Medulla oblongata (tissue), 1 donor: ENCODE data around the gene TNRC6B.
"Not testable (repeated sequence)": the region's sequence is repeated elsewhere in the genome, so short reads cannot be mapped to it uniquely, and the experiment has no call there.

Experiments
- DNase-seq: peaks from one replicate; pipeline ENCODE4 v3.0.0-alpha.2; 2015; ENCODE audit errors: extremely low spot score

TNRC6B gene

DNA sequence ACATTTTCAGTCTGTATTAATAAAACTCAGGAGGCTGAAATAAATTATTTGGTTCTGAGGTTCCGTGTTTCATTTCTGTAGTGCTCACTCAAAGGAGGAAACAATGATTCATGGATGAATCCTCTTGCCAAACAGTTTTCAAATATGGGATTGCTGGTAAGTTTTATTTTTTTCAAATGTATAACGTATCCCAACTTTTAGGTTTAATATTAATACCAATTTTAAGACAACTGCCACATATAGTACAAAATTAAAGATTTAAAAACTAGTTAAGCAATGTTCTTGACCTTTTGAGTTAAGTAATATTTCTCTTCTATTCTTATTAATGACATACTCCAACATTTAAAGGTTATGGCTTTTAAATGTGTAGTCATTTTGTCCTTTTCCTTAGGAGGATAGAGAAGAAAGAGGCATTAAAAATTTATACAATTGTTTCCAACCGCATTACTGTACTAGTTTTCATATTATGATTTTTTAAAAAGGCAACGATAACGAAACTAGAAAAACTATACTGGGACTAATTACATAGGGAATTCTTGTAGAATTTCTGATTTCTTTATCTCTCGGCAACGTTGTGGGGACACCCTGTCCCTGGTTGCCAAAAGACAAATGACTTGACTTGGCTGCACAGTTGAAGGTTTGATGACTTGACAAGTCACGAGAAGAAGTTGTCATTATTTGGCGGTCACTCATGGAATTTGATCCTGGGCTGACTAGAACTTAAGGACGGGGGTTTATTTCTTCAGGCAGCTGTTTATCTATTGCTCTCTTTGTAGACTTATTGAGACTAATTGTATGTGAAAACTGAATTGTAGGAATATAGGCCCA lies 99.5 kb downstream of the TNRC6B start:
- peak; percentile 18 for DNase-seq

DNA sequence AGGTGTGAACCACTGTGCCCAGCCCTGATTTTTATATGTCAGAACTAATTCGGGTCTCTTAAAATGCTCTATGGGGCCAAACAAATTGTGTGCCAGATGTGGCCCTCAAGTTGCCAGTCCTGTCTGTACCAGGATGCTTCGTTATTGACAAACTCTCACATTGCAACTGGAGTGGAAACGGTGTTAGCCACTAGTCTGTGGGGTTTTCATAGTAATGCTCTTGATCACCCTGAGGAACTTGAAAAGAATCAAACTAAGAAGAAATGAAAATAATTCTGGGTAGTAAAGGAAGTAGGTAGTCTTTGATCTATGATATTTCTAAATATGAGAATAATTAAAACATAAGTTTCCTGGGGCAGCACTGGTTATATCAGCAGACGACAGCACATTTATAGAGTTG lies 101.3 kb downstream of the TNRC6B start:
- DNase-seq, result no peak

DNA sequence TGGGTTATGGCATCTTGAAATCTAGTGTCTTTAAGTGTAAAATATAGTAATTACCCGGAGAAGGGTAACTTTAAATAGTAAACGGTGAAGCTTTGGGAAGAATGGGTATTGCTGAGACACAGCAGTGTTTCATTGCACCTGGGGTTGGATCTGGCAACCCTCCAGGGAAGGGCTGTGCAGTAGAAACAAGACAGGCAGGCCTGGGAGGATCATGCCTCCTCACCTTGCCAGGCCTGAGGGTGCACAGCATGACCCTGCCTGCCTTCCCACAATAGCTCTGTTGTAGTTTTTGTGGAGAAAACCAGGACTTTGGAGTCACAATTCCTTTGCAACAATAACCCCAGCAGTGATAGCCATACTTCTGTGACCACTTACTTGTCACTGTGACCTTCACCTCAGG lies 104.0 kb downstream of the TNRC6B start:
- DNase-seq, result no peak

DNA sequence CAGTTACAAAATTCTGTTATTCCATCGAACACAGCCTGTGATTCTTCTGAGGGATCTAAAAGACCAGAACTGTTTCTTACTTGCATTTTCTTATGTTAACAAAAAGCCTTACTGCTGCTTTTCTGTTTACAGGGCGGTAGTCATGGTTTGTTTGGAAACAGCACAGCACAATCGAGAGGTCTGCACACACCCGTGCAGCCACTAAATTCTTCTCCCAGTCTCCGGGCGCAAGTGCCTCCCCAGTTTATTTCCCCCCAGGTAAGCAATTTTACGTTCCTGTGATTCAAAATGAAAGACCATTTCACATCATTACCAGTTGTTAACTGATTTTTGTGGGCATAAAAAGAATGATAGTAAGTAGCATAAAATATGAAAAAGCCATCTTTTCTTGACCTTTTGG lies 107.8 kb downstream of the TNRC6B start:
- DNase-seq, result no peak

DNA sequence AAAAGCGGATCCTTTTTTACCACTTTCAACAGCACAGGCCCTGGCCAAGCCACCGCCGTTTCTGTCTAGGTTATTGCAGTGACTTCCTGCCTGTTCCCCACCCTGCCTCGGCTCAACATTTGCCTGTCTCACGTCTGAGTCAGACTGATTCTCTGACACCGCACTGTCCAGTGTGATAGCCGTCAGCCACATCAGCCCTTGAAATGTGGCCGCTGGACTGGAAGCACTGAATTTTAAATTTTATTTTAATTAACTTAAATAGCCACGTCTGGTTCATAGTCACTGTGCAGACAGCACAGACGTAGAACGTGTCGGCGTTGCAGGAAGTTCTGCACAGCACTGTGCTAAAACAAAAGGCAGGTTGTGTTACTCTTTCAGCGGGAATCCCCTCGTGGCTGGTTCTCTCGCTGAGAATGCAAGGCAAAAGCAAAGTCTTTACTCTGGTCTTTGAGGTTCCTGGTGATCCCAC lies 112.3 kb downstream of the TNRC6B start:
- DNase-seq, result no peak

DNA sequence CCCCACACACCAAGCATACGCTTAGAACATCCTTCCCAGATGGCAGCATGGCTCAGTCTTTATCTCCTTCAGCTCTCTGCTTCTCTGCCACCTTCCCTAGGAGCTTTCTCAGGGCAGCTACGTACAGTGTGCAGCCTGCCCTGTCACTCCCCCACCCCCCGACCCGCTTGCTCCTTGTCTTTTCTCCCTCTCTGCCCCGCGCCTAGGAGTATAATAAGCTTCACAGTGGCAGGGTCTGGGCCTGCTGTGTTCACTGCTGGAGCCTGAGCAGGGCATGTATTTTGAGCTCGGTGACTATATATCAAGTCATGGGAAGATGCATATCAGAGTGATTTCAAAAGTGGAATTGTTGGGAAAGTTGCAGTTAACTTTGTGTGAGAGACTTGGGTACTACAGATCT lies 112.8 kb downstream of the TNRC6B start:
- DNase-seq, result no peak

DNA sequence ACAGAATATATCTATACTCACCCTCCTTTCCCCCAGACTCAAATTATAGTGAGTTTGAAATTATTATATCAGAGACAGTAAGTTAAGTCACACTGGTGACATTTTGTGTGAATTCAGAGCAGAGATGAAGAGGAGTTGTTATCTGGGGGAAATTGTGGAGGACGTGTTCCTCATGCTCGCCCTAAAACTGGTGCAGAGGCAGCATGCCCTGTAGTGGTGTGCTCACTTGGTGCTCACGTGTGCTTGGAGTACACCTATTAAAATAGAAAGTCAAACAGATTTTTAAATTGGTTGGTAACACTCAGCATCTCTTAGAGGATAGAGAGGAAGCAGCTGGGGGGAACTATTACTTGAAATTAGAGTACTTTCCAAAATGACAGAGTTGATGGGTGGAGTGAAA lies 117.0 kb downstream of the TNRC6B start:
- no peak for DNase-seq

DNA sequence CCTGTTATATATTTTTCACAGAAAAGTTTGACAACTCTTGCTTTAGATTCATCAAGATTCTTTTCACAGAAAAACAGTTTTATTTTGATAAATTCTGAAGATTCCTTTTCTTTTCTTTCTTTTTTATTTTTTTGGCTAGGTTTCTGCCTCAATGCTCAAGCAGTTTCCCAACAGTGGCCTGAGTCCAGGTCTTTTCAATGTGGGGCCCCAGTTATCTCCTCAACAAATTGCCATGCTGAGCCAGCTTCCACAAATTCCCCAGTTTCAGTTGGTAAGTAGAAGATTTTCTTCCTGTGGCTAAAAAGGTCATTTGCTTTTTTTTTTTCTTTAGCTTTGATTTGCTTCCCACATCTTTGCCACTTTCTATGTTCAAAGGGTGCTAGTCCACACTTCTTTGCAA lies 122.6 kb downstream of the TNRC6B start:
- DNase-seq, result no peak

DNA sequence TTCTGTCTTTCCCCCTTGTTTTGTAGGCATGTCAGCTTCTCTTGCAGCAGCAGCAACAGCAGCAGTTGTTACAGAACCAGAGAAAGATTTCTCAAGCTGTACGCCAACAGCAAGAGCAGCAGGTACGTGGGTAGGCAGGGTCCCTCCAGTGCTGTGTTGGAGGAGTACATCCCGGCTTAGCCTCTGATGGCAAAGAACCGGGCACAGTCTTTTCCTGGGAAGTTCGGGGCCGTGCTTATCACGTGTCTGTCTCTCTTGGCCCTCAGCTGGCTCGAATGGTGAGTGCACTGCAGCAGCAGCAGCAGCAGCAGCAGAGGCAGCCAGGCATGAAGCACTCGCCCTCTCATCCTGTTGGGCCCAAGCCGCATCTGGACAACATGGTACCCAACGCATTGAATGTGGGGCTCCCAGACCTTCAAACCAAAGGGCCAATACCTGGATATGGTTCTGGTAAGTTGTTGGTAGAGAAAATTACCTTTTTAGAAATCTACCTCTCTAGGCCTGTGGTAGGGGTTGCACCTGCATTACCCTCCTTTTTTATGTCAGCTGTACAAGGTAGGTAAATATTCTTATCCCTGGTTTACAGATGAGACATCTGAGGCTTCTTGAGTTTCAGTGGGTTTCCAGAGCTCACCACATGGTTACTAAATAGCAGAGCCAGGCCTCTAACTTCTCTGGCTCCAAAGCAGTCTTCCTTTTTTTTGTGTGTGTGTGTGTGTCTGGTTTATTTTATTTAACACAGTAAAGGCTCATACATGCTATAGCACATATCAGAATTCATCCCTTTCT lies 123.4 kb downstream of the TNRC6B start:
- no peak for DNase-seq

DNA sequence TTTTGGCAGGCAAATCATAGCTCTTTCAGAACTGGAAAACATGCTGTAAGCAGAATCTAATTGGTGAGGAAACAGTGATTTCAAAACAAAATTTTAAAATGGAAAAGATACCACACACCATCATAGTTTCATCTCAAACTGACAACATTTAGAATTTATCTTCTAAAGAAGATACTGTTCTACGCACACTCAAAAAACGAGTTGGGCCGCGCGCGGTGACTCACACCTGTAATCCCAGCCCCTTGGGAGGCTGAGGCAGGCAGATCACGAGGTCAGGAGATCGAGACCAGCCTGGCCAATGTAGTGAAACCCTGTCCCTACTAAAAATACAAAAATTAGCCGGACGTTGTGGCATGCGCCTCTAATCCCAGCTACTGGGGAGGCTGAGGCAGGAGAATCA lies 124.4 kb downstream of the TNRC6B start:
- DNase-seq, result no peak

DNA sequence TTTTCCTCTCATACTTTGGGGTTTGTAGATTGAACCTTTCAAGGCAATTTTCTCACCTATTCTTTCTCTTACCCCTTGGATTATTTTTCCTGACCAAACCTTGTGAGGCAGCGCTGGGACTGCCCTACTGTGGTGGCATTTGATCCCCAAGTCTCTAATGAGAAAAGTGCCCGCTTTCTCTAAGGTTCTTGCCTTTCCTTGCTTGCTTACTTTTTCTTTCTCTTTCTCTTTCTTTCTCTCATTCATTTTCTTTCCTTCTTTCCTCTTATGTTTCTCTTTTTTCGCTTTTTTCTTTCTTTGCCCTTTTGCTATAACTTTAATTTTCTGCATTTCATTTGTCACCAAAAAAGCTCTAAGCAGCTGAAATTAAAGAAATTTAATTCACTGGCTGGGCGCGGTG lies 127.9 kb downstream of the TNRC6B start:
- no peak for DNase-seq

DNA sequence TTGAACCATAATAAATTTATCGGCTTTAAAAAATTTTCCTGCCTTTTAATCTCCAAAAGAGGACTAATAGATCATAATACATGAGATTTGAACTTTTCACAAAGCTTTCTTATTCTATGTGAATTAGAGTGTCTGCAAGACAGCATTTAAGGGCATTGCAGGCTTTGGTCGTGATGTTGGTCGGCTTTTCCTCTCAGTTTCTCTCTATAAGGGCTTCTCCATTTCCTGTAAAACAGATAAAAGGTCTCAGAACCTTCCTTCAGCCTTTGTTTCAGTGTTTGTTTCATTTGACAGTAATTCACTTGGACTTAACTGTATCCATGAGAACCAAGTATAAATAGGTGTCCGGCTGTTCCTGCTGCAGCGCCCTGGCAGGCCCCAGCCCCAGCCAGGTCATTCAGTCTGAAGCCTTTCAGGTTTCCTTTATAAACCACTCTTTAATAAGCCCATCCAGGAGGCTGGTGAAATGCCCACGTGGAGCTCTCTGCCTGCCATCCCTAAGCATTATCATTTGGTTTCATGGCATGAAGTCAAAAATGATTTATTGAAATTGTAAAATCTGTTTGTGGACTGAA lies 131.4 kb downstream of the TNRC6B start:
- no peak for DNase-seq

DNA sequence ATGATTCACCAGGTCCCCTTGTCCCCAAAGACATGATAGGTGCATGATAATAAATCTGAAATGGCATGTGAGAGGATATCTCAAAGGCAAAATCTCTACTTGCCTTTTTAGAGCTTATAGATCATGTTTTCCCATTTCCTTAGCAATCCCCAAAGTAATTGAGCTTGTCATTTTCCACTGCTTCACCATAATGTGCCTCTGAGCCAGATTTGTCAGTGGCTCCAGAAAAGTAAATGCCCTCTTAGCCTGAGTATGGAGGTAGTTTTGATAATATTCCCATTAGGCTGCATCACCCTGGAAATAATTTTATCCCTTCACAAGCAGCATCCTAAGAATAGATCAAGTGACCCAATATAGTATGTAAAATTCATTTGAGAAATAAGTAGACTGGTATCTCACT lies 131.9 kb downstream of the TNRC6B start:
- DNase-seq, result no peak

DNA sequence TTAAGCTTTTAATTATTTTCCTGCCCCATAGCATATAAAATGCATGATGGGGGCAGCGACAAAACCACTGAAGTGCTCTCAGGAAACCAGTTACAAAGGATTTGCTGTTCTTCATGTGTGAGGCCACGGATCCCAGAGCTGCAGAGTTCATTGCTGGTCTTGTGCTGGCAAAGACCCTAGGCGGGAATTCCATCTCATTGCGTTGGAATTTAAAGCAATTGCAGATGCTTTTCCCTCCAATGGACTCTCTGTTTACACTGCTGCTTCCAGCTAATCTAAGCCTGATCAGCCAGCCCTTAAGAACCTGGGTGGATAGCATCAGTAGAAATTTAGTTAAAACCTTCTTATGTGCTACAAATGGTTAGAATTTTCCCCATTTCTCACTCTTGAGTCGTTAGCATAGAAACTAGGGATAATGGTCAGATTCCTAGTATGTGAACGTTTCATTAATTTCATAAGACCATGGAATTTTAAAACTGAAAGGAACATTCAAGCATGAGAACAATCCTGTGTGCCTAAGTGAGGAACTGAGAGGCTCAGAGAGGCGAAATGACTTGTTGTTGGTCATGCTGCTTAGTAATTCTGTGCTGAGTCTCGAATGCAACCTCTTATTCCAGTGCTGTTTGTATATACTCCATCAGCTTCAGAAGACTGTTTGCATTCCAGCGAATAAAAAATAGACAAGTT lies 132.5 kb downstream of the TNRC6B start:
- DNase-seq, result no peak

DNA sequence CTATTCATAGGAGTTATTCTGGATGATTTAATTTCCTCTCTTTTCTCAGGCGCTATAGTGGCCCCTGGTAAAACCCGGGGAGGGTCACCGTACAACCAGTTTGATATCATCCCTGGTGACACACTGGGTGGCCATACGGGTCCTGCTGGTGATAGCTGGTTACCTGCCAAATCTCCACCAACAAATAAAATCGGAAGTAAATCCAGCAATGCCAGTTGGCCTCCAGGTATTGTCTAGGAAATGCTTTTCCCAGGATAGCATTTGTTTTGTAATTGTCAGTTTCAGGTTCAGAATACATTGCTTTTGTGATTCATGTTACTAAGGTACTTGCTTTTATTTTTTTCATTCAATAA lies 133.0 kb downstream of the TNRC6B start:
- DNase-seq, result no peak

DNA sequence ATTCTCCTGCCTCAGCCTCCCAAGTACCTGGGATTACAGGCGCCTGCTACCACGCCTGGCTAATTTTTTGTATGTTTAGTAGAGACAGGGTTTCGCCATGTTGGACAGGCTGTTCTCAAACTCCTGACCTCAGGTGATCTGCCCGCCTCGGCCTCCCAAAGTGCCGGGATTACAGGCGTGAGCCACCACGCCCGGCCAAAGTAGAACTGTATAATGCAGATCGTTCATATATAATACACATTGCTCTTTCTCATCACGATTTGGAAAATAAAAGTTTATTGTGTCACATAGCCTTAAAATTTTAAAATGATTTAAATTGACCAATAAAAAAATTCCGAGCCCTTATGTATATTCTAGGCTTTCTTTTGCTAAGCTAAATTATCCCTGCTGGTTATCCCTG lies 133.9 kb downstream of the TNRC6B start:
- DNase-seq, result not testable (repeated sequence)

DNA sequence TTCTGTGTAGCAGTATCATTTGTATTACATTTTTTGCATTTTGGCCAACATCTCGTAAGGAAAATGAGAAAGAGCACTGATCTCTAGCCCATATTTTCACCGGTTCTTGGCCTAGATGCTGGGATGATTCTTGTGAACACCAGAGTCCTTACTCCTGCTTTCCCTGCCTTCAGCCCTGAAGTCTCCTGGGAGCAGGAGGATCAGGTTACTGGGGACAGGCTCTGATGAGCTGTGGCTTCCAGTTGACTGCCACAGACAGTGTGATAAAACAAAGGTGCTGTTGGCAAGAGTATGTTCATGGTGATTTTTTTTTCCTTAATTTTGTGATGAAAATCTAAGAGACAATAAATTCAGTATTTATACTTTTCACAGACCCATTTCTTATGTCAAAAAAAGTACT lies 134.3 kb downstream of the TNRC6B start:
- no peak for DNase-seq

DNA sequence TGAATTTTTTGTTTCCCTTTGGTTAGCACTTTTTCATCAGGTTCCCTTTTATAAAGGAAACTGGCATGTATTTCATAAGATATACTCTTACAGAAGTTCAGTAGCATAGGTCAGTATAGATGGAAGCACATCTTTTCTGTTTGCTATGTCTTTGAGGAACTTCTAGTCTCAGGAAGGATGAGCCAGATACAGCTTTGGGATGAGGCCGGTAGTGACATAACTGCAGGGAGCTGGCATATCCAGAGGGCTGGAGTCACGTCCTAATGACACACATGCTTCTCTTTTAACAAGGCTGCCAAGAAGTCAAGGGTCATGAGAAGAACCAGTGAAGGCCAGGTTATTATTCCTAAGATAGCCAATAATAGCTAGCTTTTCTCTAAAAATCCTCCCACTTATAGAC lies 135.3 kb downstream of the TNRC6B start:
- DNase-seq, result no peak

DNA sequence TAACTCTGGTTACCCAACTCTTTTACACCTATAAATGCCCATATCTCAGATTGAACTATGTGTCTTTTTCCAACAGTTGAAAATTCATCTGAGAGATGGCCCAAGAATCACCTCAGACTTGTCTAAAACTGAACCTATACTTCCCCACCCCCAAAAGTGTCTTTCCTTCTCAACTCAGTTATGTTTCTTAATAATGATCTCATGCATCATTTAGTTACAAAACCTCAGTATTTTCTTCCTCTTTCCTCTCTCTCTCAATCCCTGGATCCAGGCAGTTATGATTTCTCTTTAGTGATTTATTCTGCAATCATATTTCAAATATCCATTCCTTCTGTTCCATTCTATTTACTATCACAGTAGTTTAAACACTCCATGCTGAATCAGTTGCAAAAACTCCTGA lies 136.3 kb downstream of the TNRC6B start:
- no peak for DNase-seq

DNA sequence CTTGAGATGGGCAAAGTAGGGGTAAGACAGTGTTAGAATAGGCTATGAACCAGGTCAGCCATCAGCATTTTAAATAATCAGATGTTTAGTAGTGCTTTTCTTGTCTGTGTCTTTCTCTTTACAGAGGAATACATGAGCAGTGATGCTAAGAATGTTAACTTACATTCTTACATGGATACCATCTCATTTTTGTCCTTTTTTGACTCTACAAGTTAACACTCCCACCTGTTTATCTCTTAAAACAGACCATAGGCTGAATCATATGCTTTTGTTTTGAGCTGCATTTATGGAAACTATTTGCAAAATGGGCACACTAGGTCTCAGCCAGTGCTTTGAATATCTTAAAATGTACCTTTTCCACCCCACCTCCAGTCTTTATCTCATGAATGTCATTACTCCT lies 143.0 kb downstream of the TNRC6B start:
- DNase-seq, result no peak

DNA sequence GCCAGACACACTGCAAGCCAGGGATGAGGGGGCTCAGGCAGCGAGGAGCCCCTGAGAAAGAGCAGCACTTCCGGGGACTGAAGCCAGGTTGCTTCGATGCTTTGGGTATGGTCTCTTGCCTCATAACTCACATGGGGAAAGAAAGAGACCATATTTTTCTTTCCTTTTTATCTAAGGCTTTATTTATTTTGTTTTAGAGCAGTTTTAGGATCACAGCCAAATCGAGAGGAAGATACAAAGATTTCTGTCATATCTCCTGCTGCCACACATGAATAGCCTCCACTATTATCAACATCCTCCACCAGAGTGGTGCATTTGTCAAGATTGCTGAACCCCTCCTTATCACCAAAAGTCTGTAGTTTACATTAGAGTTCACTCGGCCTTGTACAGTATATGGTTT lies 144.3 kb downstream of the TNRC6B start:
- DNase-seq, result peak; percentile 19

DNA sequence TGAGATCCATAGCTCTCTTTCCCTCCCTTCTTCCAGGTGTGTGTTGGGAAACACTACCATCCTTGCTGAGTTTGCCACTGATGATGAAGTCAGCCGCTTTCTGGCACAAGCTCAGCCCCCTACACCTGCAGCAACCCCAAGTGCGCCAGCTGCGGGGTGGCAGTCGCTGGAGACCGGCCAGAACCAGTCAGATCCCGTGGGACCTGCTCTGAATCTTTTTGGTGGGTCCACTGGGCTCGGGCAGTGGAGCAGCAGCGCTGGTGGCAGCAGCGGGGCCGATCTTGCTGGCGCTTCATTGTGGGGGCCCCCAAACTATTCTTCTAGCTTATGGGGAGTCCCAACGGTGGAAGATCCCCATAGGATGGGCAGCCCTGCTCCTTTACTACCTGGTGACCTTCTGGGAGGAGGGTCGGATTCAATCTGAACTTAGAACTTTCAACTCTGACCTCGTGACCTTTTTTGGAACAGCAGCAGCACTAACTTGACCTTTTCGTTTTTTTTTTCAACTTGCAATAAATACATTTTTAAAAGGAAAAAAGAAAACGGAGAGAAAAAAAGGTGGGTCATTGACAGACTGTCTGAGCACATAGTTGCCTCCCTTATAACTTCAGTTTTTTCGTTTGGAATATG lies 145.2 kb downstream of the TNRC6B start:
- DNase-seq, result no peak
